Activated CD4-positive, alpha-beta memory T cell treated with anti-CD3 and anti-CD28 coated beads, Interleukin-2, amount 10 ng/mL, durations not matched to agents 7 days and 5 days (primary cell): ENCODE results near the gene SOX21. TPM values are rescaled to one million over a fixed set of nuclear protein-coding genes. Genes with fewer than 3 reads are reported as not detected.

Source experiments
- CTCF ChIA-PET: fragments of 350-600 bp; sonication (Branson Sonifier 250); formaldehyde crosslinking; loops from one replicate; lab custom pipeline; 2021; ENCODE audit warnings: antibody characterized with exemption, inconsistent platforms; lab: Charles Lee
- POLR2A ChIA-PET: fragments of 350-600 bp; sonication (Branson Sonifier 250); formaldehyde crosslinking; loops from one replicate; lab custom pipeline; 2021; ENCODE audit warnings: antibody characterized with exemption; lab: Charles Lee
- DNase-seq: peaks from one replicate; pipeline ENCODE4 v3.0.0-alpha.2; 2020
- H3K27ac Mint-ChIP-seq: one replicate; pipeline ENCODE4 v1.8.0; 2021; ENCODE audit warnings: mild to moderate bottlenecking, mixed read lengths
- H3K27me3 Mint-ChIP-seq: one replicate; pipeline ENCODE4 v1.8.0; 2021; ENCODE audit warnings: mixed read lengths
- H3K36me3 Mint-ChIP-seq: one replicate; pipeline ENCODE4 v1.8.0; 2021; ENCODE audit warnings: low read depth, mixed read lengths
- H3K4me1 Mint-ChIP-seq: one replicate; pipeline ENCODE4 v1.8.0; 2021; ENCODE audit warnings: mixed read lengths
- H3K4me3 Mint-ChIP-seq: one replicate; pipeline ENCODE4 v1.8.0; 2021; ENCODE audit warnings: mild to moderate bottlenecking, mixed read lengths
- H3K9me3 Mint-ChIP-seq: one replicate; pipeline ENCODE4 v1.8.0; 2021; ENCODE audit warnings: mixed read lengths
- total RNA-seq, 2 experiments: library from RNA; stranded (reverse); gene quantifications; one replicate each; pipeline ENCODE4 v1.2.3, GENCODE V29; 2021

SOX21 gene
- total RNA-seq, 2 experiments from 2014 or later, result not detected

DNA sequence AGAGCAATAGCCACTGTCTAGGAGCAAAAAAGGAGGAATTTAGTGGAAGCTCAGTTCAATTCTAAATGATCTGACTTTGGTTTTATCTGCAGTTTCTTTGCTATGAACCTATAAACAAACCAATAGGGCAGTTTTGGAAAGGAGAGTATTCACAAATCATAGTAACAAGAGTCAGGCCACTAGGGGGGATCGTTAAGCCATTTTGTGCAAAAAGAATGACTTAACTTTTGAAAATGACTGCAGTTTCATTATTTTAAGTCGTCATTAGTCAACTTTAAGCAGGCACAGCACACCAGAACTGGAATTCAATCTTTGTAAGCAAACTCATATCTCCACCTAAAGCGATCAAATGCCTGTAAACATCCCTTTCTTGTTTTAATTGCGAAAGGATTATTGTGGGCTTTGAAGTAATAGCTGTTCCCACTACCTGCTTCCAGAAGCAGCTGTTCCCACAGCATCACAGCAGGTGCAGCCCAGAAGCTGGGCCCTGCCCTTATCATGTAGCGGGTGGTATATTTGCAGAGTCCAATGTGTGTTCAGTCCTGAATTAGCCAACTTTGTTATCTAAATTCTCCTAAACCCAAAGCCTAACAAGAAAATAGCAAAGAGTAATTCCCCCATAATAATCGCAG lies 51.5 kb downstream of the SOX21 start:
- Mint-ChIP-seq H3K27me3 (peaks cover 25% of the 10 kb centered on the region), H3K4me3 (no peak overlapping the region), H3K27ac (no peak overlapping the region), H3K36me3 (no peaks in the 10 kb centered on the region), H3K9me3 (no peaks in the 10 kb centered on the region), H3K4me1 (peaks cover 16% of the 10 kb centered on the region)
- DNase-seq, result no peak
- ChIA-PET CTCF (interaction anchor here (1.0 to 1.4 kb wide), 3 partner anchors 14 to 227 kb away, joined by 3 read pairs; no protein-coding TSS in a partner anchor), POLR2A (no interaction called here)

Other genes starting within 250 kb of the SOX21 start
- under 1 TPM in 1 of 2 experiments, not detected in 1; 0.10 TPM for gene DCT, start 232.9 kb downstream of the SOX21 start, total RNA-seq
- 10 to 100 TPM; 18.3 to 19.7 TPM for gene TGDS, start 116.4 kb downstream of the SOX21 start, total RNA-seq
- 1 to 10 TPM; 7.8 to 8.0 TPM for gene GPR180, start 110.7 kb downstream of the SOX21 start, total RNA-seq